GM12892 (cell line): ENCODE measurements around the gene MTHFD2.
"Not testable (repeated sequence)": the region's sequence is repeated elsewhere in the genome, so short reads cannot be mapped to it uniquely, and the experiment has no call there.

ENCODE experiments used
- POLR2AphosphoS5 ChIP-seq: IDR thresholded peaks from 2 replicates; pipeline ENCODE4 v1.6.1; 2011; ENCODE audit warnings: low read depth, low read length, control low read depth
- TAF1 ChIP-seq: IDR thresholded peaks from 2 replicates; pipeline ENCODE4 v1.6.1; 2011; ENCODE audit warnings: low read depth, mild to moderate bottlenecking, control low read depth, low read length, borderline replicate concordance

- TF ChIP-seq POLR2AphosphoS5, TAF1: not testable (repeated sequence)
Measured at GRCh38 chr2:74229865-74230264, 31.4 kb downstream of the MTHFD2 start.
